ENCODE measurements around the gene YPEL2. TPM values are rescaled to one million over a fixed set of nuclear protein-coding genes. Genes with fewer than 3 reads are reported as not detected.

YPEL2 gene
- total RNA-seq, 4 donors from 2014 or later: 55.2 to 65.4 (median 56.1) TPM

DNA sequence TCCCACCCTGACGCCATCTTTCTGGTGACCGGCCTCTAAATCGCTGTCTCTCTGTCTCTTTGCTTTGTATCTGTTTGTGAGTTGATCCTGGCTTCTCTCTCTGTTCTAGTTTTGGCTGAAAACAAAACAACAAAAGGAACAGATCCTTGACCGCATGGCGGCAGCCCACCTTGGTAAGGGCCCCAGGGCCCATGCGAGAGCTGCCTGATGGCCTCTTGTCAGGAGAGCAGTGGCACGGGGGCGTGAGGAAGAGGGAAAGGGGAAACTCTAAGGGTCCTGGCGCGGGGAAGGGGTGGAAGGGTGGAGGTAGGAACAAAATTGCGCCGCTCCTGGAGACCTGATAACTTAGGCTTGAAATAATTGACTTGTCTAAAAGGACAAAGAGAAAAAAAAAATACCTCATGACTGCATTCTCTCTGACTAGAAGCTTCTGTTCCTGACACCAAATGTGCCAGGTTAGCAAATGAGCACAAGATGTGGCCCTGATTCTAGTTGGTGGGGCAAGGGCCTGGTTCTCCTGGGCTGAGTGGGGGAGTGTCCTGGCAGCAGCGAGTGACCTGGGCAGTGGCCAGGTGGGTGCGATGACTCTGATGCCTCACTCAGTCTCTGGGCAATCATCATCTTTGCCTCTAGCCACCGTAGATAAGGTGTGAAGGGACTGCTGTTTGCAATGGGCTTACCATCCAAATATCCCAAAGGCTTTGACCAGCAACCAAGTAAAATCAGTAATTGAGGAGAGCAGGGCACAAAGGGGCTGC lies 66.0 kb downstream of the YPEL2 start:
- TF ChIP-seq, protein P1, sequence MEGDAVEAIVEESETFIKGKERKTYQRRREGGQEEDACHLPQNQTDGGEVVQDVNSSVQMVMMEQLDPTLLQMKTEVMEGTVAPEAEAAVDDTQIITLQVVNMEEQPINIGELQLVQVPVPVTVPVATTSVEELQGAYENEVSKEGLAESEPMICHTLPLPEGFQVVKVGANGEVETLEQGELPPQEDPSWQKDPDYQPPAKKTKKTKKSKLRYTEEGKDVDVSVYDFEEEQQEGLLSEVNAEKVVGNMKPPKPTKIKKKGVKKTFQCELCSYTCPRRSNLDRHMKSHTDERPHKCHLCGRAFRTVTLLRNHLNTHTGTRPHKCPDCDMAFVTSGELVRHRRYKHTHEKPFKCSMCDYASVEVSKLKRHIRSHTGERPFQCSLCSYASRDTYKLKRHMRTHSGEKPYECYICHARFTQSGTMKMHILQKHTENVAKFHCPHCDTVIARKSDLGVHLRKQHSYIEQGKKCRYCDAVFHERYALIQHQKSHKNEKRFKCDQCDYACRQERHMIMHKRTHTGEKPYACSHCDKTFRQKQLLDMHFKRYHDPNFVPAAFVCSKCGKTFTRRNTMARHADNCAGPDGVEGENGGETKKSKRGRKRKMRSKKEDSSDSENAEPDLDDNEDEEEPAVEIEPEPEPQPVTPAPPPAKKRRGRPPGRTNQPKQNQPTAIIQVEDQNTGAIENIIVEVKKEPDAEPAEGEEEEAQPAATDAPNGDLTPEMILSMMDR (IDR thresholded peaks at IDR 0.05; ENCODE audit: low read depth): no peak

DNA sequence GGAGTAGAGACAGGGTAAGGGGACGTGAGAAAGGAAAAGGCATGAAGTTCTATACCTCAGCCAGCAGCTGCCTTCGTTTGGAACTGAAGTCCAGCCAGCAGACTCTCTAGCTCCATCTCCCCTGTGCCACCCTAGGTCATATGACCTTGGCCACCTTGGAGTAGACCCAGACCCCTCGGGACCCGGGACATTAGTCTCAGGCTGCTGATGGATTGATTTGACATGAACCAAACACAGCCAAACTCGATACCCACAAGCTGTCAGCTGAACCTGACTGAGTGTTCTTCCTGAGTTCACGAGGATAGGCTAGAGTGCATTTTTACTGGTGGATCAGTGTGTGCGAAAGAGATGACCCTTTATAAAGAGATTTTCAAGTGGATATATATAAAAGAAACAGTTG lies 68.5 kb downstream of the YPEL2 start:
- TF ChIP-seq, protein P1 (IDR thresholded peaks at IDR 0.05; ENCODE audit: low read depth): no peak

DNA sequence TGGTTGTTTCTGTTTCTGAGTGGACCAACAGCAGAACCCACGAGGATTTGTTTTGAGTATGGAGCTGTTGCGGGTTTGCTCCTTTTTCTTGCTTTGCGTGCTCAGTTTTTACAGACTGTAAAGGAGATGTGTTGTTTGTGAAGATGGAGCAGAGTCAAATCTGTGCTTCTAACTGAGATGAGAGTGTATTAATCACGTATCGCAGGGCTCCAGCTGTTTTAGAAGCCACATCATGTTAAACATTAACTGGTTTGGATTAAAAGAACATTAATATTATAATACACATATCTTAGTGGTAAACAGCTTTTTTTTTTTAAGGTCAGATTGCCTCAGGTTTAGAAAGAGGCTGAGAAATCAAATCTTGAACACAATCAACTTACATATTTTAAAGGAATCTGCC lies 69.4 kb downstream of the YPEL2 start:
- TF ChIP-seq, protein P1 (IDR thresholded peaks at IDR 0.05; ENCODE audit: low read depth): no peak

DNA sequence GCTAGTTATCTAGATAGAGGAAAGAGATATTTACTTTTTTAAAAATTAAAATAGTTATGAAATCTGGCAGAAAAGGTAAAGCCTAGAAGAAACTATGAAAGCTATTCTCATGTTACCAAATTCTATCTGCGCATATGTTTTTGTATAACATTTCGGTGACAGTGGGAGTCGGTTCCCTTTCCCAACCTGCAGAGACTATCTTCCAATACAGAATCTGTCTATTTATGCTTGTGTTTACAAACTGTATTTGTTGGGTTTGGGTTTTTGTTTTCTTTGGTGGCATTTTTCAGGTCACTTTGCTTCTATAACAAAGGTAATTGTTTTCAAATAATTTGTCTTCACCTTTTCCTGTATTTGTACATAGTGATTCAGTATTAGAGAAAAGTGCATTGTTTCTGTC lies 69.8 kb downstream of the YPEL2 start:
- TF ChIP-seq, protein P1 (IDR thresholded peaks at IDR 0.05; ENCODE audit: low read depth): no peak

DNA sequence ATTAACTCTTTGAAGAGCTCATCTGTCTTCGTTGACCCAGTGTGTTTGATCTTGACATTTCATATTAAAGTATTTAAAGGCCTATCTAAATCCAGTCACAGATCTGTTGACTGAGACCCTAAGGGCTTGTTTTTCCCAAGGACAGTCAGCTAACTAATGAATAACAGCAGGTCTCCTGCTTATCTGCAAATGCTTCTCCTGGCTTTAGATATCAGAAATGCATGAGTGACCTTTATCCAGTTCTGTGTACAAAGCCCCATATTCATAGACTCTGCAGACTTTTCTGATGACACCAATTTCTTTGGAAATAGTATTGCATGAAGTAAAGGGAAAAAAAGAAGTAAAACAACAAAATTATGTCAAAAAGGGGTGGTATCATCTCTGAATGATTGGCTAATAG lies 70.3 kb downstream of the YPEL2 start:
- TF ChIP-seq, protein P1 (IDR thresholded peaks at IDR 0.05; ENCODE audit: low read depth): no peak

DNA sequence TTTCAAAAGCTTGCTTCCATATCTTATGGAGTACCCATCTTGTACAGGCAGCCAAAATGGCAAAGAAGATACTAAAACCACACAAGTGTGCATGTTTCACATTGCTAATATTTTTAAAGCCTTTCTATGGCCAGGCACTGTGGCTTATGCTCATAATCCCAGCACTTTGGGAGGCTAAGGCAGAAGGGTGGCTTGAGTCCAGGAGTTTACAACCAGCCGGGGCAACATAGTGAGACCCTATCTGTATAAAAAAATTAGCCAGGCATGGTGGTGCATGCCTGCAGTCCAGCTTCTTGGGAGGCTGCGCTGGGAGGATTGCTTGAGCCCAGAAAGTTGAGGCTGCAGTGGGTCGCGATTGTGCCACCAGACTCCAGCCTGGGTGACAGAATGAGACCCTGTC lies 71.3 kb downstream of the YPEL2 start:
- TF ChIP-seq, protein P1 (IDR thresholded peaks at IDR 0.05; ENCODE audit: low read depth): no peak

DNA sequence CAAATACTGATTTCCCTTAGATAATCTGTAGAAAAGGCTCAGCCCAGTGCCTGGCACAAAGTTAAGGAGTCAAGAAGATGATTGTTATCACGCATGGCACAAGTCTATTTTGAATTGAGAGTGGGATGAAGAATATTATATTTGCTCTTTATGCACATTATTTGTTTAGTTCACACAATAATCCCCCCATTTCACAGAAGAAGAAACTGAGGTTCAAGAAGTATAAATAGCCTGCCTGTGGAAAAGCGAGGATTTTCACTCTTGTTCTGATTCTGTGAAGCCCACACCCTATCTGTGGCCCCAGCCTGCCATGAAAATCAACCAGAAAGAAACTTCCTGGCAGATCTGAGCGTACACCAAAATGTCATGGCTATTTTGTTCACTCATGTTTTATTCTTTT lies 73.0 kb downstream of the YPEL2 start:
- TF ChIP-seq, protein P1 (IDR thresholded peaks at IDR 0.05; ENCODE audit: low read depth): no peak
